ENCODE data around the gene FNBP1L. TPM values are rescaled to one million over a fixed set of nuclear protein-coding genes. Genes with fewer than 3 reads are reported as not detected.

The FNBP1L gene
- total RNA-seq, 1 experiment from 2014 or later, result 119 TPM

DNA sequence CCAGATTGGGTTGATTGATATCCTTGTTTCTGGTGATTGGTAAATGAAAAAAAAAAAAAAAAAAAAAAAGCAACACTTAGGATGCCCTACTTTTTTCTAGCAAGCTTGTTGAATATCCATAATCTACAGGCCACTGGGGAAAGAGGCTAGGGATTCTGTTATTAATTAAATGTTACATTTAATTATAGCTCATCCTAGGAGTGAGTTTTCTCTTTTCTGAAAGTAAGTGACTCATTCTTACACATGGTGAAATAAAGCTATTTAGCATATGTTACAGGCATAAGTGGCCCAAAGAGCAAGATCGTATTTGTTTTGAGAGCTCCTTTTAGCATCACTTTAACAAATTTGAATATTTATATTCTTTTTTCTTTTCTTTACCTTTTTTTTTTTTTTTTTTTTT lies 94.5 kb downstream of the FNBP1L start:
- Histone ChIP-seq H3K4ac (ENCODE audit: low read depth, low read length) (no peak overlapping the region), H3K18ac (ENCODE audit: insufficient read length, low read depth, low read length) (no peak overlapping the region), H3K4me2 (ENCODE audit: insufficient read depth, insufficient read length, low read length) (no peak overlapping the region), H3T11ph (ENCODE audit: low read length) (no peak overlapping the region), H2BK20ac (ENCODE audit: low read depth, low read length, poor library complexity, severe bottlenecking) (no peak overlapping the region), H4K8ac (replicated peaks; ENCODE audit: insufficient read length, low read depth, low read length) (no peak overlapping the region), H3K4me1 (ENCODE audit: insufficient read depth, low read length) (no peaks in the 10 kb centered on the region), H3K23ac (ENCODE audit: insufficient read length, low read depth, low read length) (no peak overlapping the region), H3K27ac (ENCODE audit: insufficient read length, low read depth, low read length) (no peak overlapping the region), H2BK5ac (ENCODE audit: insufficient read length, low read length) (no peak overlapping the region), H4K20me1 (ENCODE audit: control insufficient read depth, insufficient read depth, insufficient read length) (no peaks in the 10 kb centered on the region), H3K27me3 (ENCODE audit: insufficient read depth, low read length) (no peaks in the 10 kb centered on the region), H2AK5ac (ENCODE audit: insufficient read length, low read length) (no peak overlapping the region), H3K56ac (ENCODE audit: insufficient read length, low read depth, low read length) (no peak overlapping the region), H3K9ac (ENCODE audit: extremely low read depth, insufficient read length, low read length) (no peak overlapping the region), H4K5ac (ENCODE audit: insufficient read length, low read depth, low read length) (no peak overlapping the region), H3K14ac (ENCODE audit: insufficient read depth, low read length) (no peak overlapping the region), H2AFZ (ENCODE audit: low read length) (no peak overlapping the region), H2BK12ac (ENCODE audit: insufficient read length, low read depth, low read length) (no peak overlapping the region), H3K9me3 (ENCODE audit: control insufficient read depth, low read depth, low read length) (no peaks in the 10 kb centered on the region), H2BK120ac (ENCODE audit: low read depth, low read length, poor library complexity, severe bottlenecking) (no peak overlapping the region), H4K91ac (ENCODE audit: insufficient read length, low read depth, low read length) (no peak overlapping the region), H3K23me2 (ENCODE audit: insufficient read length, low read depth, low read length, poor library complexity, severe bottlenecking) (no peaks in the 10 kb centered on the region), H3K79me2 (ENCODE audit: insufficient read depth, low read length) (no peaks in the 10 kb centered on the region), H3K79me1 (ENCODE audit: insufficient read depth, low read depth, low read length, poor library complexity, severe bottlenecking) (no peaks in the 10 kb centered on the region), H2BK15ac (ENCODE audit: low read depth, low read length) (no peak overlapping the region)
- Mint-ChIP-seq H3K27ac (no peak overlapping the region), H3K27me3 (ENCODE audit: low read depth) (no peaks in the 10 kb centered on the region), H3K4me3 (no peak overlapping the region), H3K36me3 (ENCODE audit: insufficient read depth in 1 of 3, low read depth in 3 of 3) (peaks cover 0 to 48% (median 33%) of the 10 kb centered on the region in 3 experiments; a peak in 6 of 7 replicates), H3K4me1 (peaks cover 0 to 2% of the 10 kb centered on the region in 2 experiments; a peak in 1 of 4 replicates), H3K9me3 (no peaks in the 10 kb centered on the region)
- TF ChIP-seq, protein P1, sequence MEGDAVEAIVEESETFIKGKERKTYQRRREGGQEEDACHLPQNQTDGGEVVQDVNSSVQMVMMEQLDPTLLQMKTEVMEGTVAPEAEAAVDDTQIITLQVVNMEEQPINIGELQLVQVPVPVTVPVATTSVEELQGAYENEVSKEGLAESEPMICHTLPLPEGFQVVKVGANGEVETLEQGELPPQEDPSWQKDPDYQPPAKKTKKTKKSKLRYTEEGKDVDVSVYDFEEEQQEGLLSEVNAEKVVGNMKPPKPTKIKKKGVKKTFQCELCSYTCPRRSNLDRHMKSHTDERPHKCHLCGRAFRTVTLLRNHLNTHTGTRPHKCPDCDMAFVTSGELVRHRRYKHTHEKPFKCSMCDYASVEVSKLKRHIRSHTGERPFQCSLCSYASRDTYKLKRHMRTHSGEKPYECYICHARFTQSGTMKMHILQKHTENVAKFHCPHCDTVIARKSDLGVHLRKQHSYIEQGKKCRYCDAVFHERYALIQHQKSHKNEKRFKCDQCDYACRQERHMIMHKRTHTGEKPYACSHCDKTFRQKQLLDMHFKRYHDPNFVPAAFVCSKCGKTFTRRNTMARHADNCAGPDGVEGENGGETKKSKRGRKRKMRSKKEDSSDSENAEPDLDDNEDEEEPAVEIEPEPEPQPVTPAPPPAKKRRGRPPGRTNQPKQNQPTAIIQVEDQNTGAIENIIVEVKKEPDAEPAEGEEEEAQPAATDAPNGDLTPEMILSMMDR (conservative IDR thresholded peaks at IDR 0.05), result no peak
- DNase-seq, result no peak
- no CpG with 5 or more reads among the region's 1 CpG for WGBS (ENCODE audit: extremely low coverage, insufficient read length, low lambda C conversion rate)
